Coronary artery (tissue), 2 donors: Measurements from ENCODE around the gene ADAMTSL3.
A peak's percentile ranks its signal among the peaks of the same experiment; 100 is the strongest.

ENCODE experiments used
- DNase-seq: peaks from one replicate; pipeline ENCODE4 v3.0.0-alpha.2; 2017; ENCODE audit warnings: low spot score
- H3K27ac ChIP-seq, 2 donors: fragments of 200-600 bp; sonication (generic); one replicate each; pipeline ENCODE4 v1.5.1; 2016 to 2019
- H3K4me3 ChIP-seq: fragments of 200-600 bp; sonication (generic); 2 replicates; pipeline ENCODE4 v1.5.1; 2016; ENCODE audit warnings: mild to moderate bottlenecking, moderate library complexity
- TF ChIP-seq, protein P1 (sequence below): fragments of 200-600 bp; sonication (generic); IDR thresholded peaks from one replicate; pipeline ENCODE4 v1.5.1; 2019; ENCODE audit warnings: antibody characterized with exemption

ADAMTSL3 gene

DNA sequence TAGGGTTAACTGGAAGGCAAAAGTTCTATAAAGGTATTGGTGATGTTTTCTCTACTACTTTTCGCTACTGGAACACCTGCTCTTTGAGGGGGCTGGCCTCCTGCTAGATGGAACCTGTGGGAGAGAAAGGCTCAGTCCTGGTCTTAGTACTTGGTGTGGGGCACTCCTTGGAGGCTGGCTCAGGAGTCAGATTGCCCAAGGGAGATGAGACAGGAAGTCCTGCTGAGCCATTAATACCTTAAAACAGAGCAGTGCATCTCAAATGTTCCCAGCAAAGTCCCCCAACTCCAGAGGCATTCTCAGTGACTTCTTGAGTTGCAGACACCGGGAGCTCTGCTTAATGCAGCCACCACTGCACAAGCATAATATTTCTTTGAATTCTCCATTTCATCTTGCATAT, 3.1 kb upstream of the ADAMTSL3 start:
- no peak for DNase-seq
- no peak overlapping the region for H3K27ac ChIP-seq
- TF ChIP-seq, protein P1, sequence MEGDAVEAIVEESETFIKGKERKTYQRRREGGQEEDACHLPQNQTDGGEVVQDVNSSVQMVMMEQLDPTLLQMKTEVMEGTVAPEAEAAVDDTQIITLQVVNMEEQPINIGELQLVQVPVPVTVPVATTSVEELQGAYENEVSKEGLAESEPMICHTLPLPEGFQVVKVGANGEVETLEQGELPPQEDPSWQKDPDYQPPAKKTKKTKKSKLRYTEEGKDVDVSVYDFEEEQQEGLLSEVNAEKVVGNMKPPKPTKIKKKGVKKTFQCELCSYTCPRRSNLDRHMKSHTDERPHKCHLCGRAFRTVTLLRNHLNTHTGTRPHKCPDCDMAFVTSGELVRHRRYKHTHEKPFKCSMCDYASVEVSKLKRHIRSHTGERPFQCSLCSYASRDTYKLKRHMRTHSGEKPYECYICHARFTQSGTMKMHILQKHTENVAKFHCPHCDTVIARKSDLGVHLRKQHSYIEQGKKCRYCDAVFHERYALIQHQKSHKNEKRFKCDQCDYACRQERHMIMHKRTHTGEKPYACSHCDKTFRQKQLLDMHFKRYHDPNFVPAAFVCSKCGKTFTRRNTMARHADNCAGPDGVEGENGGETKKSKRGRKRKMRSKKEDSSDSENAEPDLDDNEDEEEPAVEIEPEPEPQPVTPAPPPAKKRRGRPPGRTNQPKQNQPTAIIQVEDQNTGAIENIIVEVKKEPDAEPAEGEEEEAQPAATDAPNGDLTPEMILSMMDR, result no peak

DNA sequence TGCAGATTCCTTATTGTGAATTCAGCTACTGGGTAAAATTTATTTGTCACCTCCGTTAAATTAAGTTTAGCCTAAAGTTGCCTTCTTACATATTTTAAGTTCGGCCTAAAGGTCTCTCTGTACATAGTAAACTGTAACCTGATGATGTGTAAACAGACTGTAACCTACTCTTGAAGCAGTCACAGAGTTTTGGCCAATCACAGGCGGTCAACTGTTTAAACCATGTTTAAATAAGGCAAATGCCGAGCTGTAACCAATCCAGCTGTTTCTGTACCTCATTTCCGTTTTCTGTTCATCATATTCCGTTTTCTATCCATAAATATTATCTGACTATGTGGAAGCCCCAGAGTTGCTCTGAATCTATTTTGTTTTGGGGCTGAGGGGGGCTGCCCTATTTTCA, 2.4 kb upstream of the ADAMTSL3 start:
- DNase-seq, result no peak
- no peak overlapping the region for H3K27ac ChIP-seq
- no peak overlapping the region for H3K4me3 ChIP-seq
- TF ChIP-seq, protein P1, result no peak

More for the DNA sequence above, 3.1 kb upstream of the ADAMTSL3 start:
- no peak overlapping the region for H3K4me3 ChIP-seq

GRCh38 chr15:83652626-83653204, 1.2 kb upstream of the ADAMTSL3 start:
- Histone ChIP-seq H3K4me3 (peak overlapping the region; percentile 80), H3K27ac (peak overlapping the region in 1 of 2 donors; percentile 77)
- TF ChIP-seq, protein P1, result no peak
- DNase-seq, result no peak

GRCh38 chr15:83653288-83653638, 660 bp upstream of the ADAMTSL3 start:
- Histone ChIP-seq H3K4me3 (peak overlapping the region; percentile 80), H3K27ac (peak overlapping the region in 1 of 2 donors; percentile 77)
- DNase-seq, result no peak
- TF ChIP-seq, protein P1, result no peak

- TF ChIP-seq, protein P1, result no peak
- no peak for DNase-seq
- H3K27ac ChIP-seq, result peak overlapping the region in 1 of 2 donors; percentile 77
- peak overlapping the region; percentile 80 for H3K4me3 ChIP-seq
These were observed 685 bp downstream of the ADAMTSL3 start for GRCh38 chr15:83654379-83655236.

GRCh38 chr15:83655237-83655616, 1.3 kb downstream of the ADAMTSL3 start:
- peak overlapping the region in 1 of 2 donors; percentile 77 for H3K27ac ChIP-seq
- H3K4me3 ChIP-seq, result peak overlapping the region; percentile 80
- no peak for DNase-seq
- TF ChIP-seq, protein P1, result no peak

DNA sequence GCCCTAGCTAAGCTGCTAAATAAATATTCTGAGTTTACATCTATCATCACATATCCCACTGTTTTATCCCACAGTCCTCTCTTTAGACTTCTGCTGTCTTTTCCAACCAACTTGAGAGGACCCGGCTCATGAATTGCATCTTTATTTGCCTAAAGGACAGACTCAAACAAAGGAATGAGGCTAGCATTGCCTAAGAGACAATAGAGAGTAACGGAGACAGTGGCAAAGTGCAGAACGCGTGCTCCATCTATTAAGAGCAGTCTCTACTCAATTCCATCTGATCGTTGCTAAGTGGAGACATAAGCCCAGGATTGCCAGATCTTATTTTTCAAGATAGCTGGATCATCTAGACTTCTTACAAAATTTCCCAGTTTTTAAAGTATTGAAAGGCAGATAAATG, 2.3 kb downstream of the ADAMTSL3 start:
- no peak overlapping the region for H3K27ac ChIP-seq
- DNase-seq, result no peak
- peak overlapping the region; percentile 80 for H3K4me3 ChIP-seq
- TF ChIP-seq, protein P1, result no peak
